ENCODE results near the gene EIF2B2. TPM values are rescaled to one million over a fixed set of nuclear protein-coding genes. Genes with fewer than 3 reads are reported as not detected.

Gene EIF2B2
- total and polyA plus RNA-seq, 2 of the 13 experiments (the other 11 are each of a cell fraction or from before 2014, with no cell fraction given) = 54.4 to 78.6 TPM

- TF ChIP-seq ZBTB4 (CRISPR knock-in tag; IDR thresholded peaks at IDR 0.05; ENCODE audit: borderline replicate concordance) (0 out of 2 replicates have a peak, but pooled peaks have one; percentile 7), HIC2 (CRISPR knock-in tag; IDR thresholded peaks at IDR 0.05; ENCODE audit: low read depth) (peak; percentile 66), ZNF180 (CRISPR knock-in tag; IDR thresholded peaks at IDR 0.05; ENCODE audit: borderline replicate concordance, low read depth) (no peak; the same call in 1 of the 2 replicates), TRAFD1 (CRISPR knock-in tag; IDR thresholded peaks at IDR 0.05; ENCODE audit: borderline replicate concordance) (no peak), RORA (CRISPR knock-in tag; IDR thresholded peaks at IDR 0.05) (no peak), ZNF766 (CRISPR knock-in tag; IDR thresholded peaks at IDR 0.05; ENCODE audit: borderline replicate concordance) (no peak), TEAD2 (CRISPR knock-in tag; IDR thresholded peaks at IDR 0.05) (no peak), FOXM1 (CRISPR knock-in tag; IDR thresholded peaks at IDR 0.05) (no peak), ZBTB39 (CRISPR knock-in tag; IDR thresholded peaks at IDR 0.05) (peak; percentile 45; the same call in 1 of the 2 replicates), ZNF788 (CRISPR knock-in tag; IDR thresholded peaks at IDR 0.05; ENCODE audit: borderline replicate concordance) (peak; percentile 85; the same call in 1 of the 2 replicates), ARID5B (CRISPR knock-in tag; IDR thresholded peaks at IDR 0.05) (peak; percentile 50; the same call in 1 of the 2 replicates), ZSCAN21 (CRISPR knock-in tag; IDR thresholded peaks at IDR 0.05; ENCODE audit: borderline replicate concordance) (peak; percentile 35; the same call in 1 of the 2 replicates), TBX2 (CRISPR knock-in tag; IDR thresholded peaks at IDR 0.05; ENCODE audit: borderline replicate concordance) (peak; percentile 62)
Observed at GRCh38 chr14:74956280-74957072, 46.2 kb upstream of the EIF2B2 start (continued).

Data from HepG2 (cell line).